ENCODE measurements around the gene ANKRD65.
"Not testable (repeated sequence)": the region's sequence is repeated elsewhere in the genome, so short reads cannot be mapped to it uniquely, and the experiment has no call there.

The ANKRD65 gene

GRCh38 chr1:1393428-1393827 lies 27.6 kb downstream of the ANKRD65 start:
- H3K27ac Mint-ChIP-seq: no peak overlapping the region
- no peaks in the 10 kb centered on the region for H3K27me3 Mint-ChIP-seq
- intact Hi-C loops (cut with micrococcal nuclease): no loop called here
- no peaks in the 10 kb centered on the region for H3K9me3 Mint-ChIP-seq
- H3K4me3 Mint-ChIP-seq: no peak overlapping the region
- H3K4me1 Mint-ChIP-seq (ENCODE audit: low read depth): peaks cover 21% of the 10 kb centered on the region
- H3K36me3 Mint-ChIP-seq (ENCODE audit: low read depth): peaks cover 97% of the 10 kb centered on the region

- no peak overlapping the region for H3K4me3 Mint-ChIP-seq
- no peaks in the 10 kb centered on the region for H3K27me3 Mint-ChIP-seq
- H3K9me3 Mint-ChIP-seq: no peaks in the 10 kb centered on the region
- intact Hi-C loops (cut with micrococcal nuclease): no loop called here
- peaks cover 17% of the 10 kb centered on the region for H3K4me1 Mint-ChIP-seq (ENCODE audit: low read depth)
- no peak overlapping the region for H3K27ac Mint-ChIP-seq
- peaks cover 97% of the 10 kb centered on the region for H3K36me3 Mint-ChIP-seq (ENCODE audit: low read depth)
Measured at GRCh38 chr1:1393014-1393413, 28.1 kb downstream of the ANKRD65 start.

- H3K27ac Mint-ChIP-seq: no peak overlapping the region
- H3K27me3 Mint-ChIP-seq: no peaks in the 10 kb centered on the region
- intact Hi-C loops (cut with micrococcal nuclease): no loop called here
- H3K4me1 Mint-ChIP-seq (ENCODE audit: low read depth): peaks cover 14% of the 10 kb centered on the region
- no peaks in the 10 kb centered on the region for H3K9me3 Mint-ChIP-seq
- no peak overlapping the region for H3K4me3 Mint-ChIP-seq
- H3K36me3 Mint-ChIP-seq (ENCODE audit: low read depth): peaks cover 99% of the 10 kb centered on the region
Measured at GRCh38 chr1:1391225-1391624, 29.9 kb downstream of the ANKRD65 start.

- H3K9me3 Mint-ChIP-seq: no peaks in the 10 kb centered on the region
- no peak overlapping the region for H3K4me3 Mint-ChIP-seq
- H3K4me1 Mint-ChIP-seq (ENCODE audit: low read depth): peaks cover 13% of the 10 kb centered on the region
- no peaks in the 10 kb centered on the region for H3K27me3 Mint-ChIP-seq
- intact Hi-C loops (cut with micrococcal nuclease): no loop called here
- H3K27ac Mint-ChIP-seq: no peak overlapping the region
- H3K36me3 Mint-ChIP-seq (ENCODE audit: low read depth): peaks cover 100% of the 10 kb centered on the region
Measured at GRCh38 chr1:1390675-1391074, 30.4 kb downstream of the ANKRD65 start.

- H3K36me3 Mint-ChIP-seq (ENCODE audit: low read depth): peaks cover 89% of the 10 kb centered on the region
- no peaks in the 10 kb centered on the region for H3K27me3 Mint-ChIP-seq
- H3K27ac Mint-ChIP-seq: no peak overlapping the region
- no peaks in the 10 kb centered on the region for H3K9me3 Mint-ChIP-seq
- no peak overlapping the region for H3K4me3 Mint-ChIP-seq
- intact Hi-C loops (cut with micrococcal nuclease): no loop called here
- H3K4me1 Mint-ChIP-seq (ENCODE audit: low read depth): peaks cover 7% of the 10 kb centered on the region
Measured at GRCh38 chr1:1388078-1388472, 33.0 kb downstream of the ANKRD65 start.

GRCh38 chr1:1387098-1388077 lies 33.7 kb downstream of the ANKRD65 start:
- H3K27me3 Mint-ChIP-seq: no peaks in the 10 kb centered on the region
- intact Hi-C loops (cut with micrococcal nuclease): no loop called here
- H3K9me3 Mint-ChIP-seq: no peaks in the 10 kb centered on the region
- peaks cover 82% of the 10 kb centered on the region for H3K36me3 Mint-ChIP-seq (ENCODE audit: low read depth)
- H3K4me3 Mint-ChIP-seq: no peak overlapping the region
- peaks cover 12% of the 10 kb centered on the region for H3K4me1 Mint-ChIP-seq (ENCODE audit: low read depth)
- H3K27ac Mint-ChIP-seq: no peak overlapping the region

GRCh38 chr1:1385931-1386330 lies 35.1 kb downstream of the ANKRD65 start:
- Mint-ChIP-seq H3K36me3 (ENCODE audit: low read depth) (peaks cover 78% of the 10 kb centered on the region), H3K4me1 (ENCODE audit: low read depth) (peaks cover 6% of the 10 kb centered on the region), H3K27me3 (no peaks in the 10 kb centered on the region), H3K4me3 (no peak overlapping the region), H3K9me3 (no peaks in the 10 kb centered on the region), H3K27ac (no peak overlapping the region)
- intact Hi-C loops (cut with micrococcal nuclease): no loop called here

GRCh38 chr1:1385339-1385738 lies 35.7 kb downstream of the ANKRD65 start:
- H3K27ac Mint-ChIP-seq; H3K4me1 Mint-ChIP-seq (ENCODE audit: low read depth); H3K4me3 Mint-ChIP-seq; H3K27me3 Mint-ChIP-seq; intact Hi-C loops (cut with micrococcal nuclease); H3K9me3 Mint-ChIP-seq: not testable (repeated sequence)
- peaks cover 78% of the 10 kb centered on the region for H3K36me3 Mint-ChIP-seq (ENCODE audit: low read depth)

GRCh38 chr1:1381294-1381693 lies 39.8 kb downstream of the ANKRD65 start:
- no peak overlapping the region for H3K27ac Mint-ChIP-seq
- intact Hi-C loops (cut with micrococcal nuclease): no loop called here
- no peak overlapping the region for H3K4me3 Mint-ChIP-seq
- H3K4me1 Mint-ChIP-seq (ENCODE audit: low read depth): peaks cover 5% of the 10 kb centered on the region
- H3K9me3 Mint-ChIP-seq: no peaks in the 10 kb centered on the region
- H3K27me3 Mint-ChIP-seq: no peaks in the 10 kb centered on the region
- peaks cover 38% of the 10 kb centered on the region for H3K36me3 Mint-ChIP-seq (ENCODE audit: low read depth)

- no peak overlapping the region for H3K27ac Mint-ChIP-seq
- H3K4me1 Mint-ChIP-seq (ENCODE audit: low read depth): peaks cover 5% of the 10 kb centered on the region
- peaks cover 33% of the 10 kb centered on the region for H3K36me3 Mint-ChIP-seq (ENCODE audit: low read depth)
- intact Hi-C loops (cut with micrococcal nuclease): no loop called here
- no peak overlapping the region for H3K4me3 Mint-ChIP-seq
- H3K27me3 Mint-ChIP-seq: no peaks in the 10 kb centered on the region
- H3K9me3 Mint-ChIP-seq: no peaks in the 10 kb centered on the region
Measured at GRCh38 chr1:1380860-1381259, 40.2 kb downstream of the ANKRD65 start.

- H3K4me3 Mint-ChIP-seq: no peak overlapping the region
- H3K4me1 Mint-ChIP-seq (ENCODE audit: low read depth): peaks cover 21% of the 10 kb centered on the region
- intact Hi-C loops (cut with micrococcal nuclease): no loop called here
- peaks cover 41% of the 10 kb centered on the region for H3K36me3 Mint-ChIP-seq (ENCODE audit: low read depth)
- H3K9me3 Mint-ChIP-seq: no peaks in the 10 kb centered on the region
- no peak overlapping the region for H3K27ac Mint-ChIP-seq
- H3K27me3 Mint-ChIP-seq: no peaks in the 10 kb centered on the region
Measured at GRCh38 chr1:1377540-1378205, 43.4 kb downstream of the ANKRD65 start.

GRCh38 chr1:1376551-1377226 lies 44.4 kb downstream of the ANKRD65 start:
- Mint-ChIP-seq H3K27me3 (no peaks in the 10 kb centered on the region), H3K9me3 (no peaks in the 10 kb centered on the region), H3K4me3 (no peak overlapping the region), H3K27ac (peak overlapping the region; percentile 93), H3K4me1 (ENCODE audit: low read depth) (peaks cover 28% of the 10 kb centered on the region), H3K36me3 (ENCODE audit: low read depth) (peaks cover 39% of the 10 kb centered on the region)
- intact Hi-C loops (cut with micrococcal nuclease): no loop called here

- Mint-ChIP-seq H3K27me3 (no peaks in the 10 kb centered on the region), H3K36me3 (ENCODE audit: low read depth) (peaks cover 27% of the 10 kb centered on the region), H3K4me1 (ENCODE audit: low read depth) (peaks cover 28% of the 10 kb centered on the region), H3K4me3 (peak within 1 kb of the TSS; percentile 82), H3K27ac (peak within 1 kb of the TSS; percentile 93), H3K9me3 (no peaks in the 10 kb centered on the region)
- intact Hi-C loops (cut with micrococcal nuclease): loop anchor here (1.0 kb wide), 1 partner anchor 24 kb away; the partner anchor contains the start of gene CCNL2
Measured at GRCh38 chr1:1374929-1375662, 46.0 kb downstream of the ANKRD65 start, which contains the start of gene AURKAIP1. Gene AURKAIP1 (minus strand): TSS chr1:1375207. CDS start chr1:1374756, 451 bp downstream.

Data from dendritic cell treated with granulocyte-macrophage colony-stimulating factor and Interleukin-4, amounts not matched to agents 40 ng/mL and 50 ng/mL, for 4 days (primary cell).